Fibroblast of skin of back (primary cell): ENCODE measurements around the gene EEF2.
"Not testable (repeated sequence)": the region's sequence is repeated elsewhere in the genome, so short reads cannot be mapped to it uniquely, and the experiment has no call there.

ENCODE experiments used
- DNase-seq: peaks from one replicate; pipeline ENCODE4 v3.0.0-alpha.2; 2013

The EEF2 gene

DNA sequence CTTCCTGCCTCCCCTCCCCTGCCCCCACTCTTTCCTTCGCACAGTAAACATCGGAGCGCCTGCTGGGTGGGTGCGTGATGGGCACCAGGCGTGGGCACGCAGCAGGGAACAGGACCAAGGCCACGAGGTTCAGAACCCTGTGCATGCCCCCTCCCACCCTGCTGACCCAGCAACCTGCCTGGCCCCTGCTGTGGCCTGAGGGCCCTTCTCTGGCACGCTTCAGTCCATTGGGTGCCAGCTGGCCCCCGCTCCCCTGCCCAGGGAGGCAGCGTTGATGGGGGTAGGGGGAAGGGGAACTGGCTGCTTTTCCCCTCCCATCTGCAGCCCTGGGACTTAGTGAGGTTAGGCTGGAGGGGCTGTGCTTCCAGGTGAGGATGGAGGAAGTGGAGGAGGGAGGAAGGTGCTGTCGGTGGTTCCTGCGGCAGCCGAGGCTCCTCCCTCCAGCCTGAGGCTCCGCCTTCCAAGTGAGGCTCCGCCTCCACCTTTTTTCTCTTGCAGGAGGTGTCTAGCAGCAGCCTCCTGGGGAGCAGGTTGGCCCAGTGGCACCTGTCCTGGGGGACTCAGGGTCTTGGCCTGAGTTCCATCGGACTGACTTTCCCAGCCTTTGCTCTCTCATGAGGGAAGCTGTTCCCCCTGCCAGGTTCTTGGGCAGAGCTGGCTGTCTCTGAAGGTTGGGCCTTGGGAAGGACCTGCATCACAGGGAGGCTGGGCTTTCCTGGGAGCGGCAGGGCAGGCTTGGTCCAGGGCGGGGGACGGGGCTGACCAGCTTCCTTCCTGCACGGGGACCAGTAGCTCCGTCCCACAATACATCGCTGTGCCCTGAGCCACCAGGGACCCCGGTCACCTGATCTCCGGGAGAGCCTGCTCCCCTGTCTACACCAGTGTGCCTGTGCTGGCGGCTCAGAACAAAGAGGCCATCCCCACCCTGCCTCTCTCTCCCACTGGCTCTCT, 29.6 kb upstream of the EEF2 start:
- no peak for DNase-seq

DNA sequence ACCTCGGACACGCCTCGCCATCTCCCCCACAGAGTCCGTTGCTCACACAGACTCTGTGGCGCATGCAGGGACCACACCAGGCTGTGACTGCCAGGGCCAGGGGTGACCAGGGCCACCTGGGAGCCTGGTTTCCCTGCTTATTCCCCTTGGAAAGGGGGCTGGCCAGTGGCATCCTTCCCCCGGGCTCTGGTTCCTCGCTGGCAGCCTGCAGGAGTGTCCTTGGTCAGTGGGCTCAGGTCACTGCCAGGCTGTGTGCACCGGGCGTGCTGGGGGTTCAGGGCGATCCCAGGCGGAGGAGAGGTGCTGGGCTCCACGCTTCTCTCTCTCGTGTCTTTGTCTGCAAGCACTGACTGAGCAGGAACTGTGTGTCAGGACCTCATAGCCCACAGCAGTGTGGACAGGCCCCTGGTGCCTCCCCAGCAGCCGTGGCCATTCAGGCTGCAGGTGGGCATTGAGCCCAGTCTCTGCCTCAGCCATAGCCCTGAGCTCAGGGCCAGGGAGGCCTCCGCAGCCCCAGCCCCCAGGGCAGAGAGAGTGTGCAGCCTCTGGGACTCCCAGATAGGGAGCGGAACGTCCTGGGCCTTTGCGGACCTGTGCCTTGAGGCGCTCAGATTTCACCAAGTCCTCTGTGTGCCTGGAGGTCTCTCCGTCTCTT, 28.8 kb upstream of the EEF2 start:
- no peak for DNase-seq

DNA sequence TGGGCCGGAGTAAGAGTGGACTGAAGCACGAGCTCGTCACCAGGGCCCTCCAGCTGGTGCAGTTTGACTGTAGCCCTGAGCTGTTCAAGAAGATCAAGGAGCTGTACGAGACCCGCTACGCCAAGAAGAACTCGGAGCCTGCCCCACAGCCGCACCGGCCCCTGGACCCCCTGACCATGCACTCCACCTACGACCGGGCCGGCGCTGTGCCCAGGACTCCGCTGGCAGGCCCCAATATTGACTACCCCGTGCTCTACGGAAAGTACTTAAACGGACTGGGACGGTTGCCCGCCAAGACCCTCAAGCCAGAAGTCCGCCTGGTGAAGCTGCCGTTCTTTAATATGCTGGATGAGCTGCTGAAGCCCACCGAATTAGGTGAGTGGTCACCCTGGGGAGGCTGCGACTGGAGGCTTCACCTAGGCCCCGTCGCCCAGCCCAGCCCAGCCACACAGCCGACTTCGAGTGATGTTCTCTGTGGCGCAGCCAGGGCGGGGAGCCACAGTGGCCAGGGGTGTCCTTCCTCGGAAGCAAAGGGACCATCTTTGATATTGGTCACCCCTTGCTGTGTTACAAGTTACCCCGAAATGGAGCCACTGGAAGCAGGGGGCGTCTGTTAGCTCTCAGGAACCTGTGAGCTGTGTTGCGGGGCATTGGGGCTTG, 27.8 kb upstream of the EEF2 start:
- DNase-seq, result no peak

DNA sequence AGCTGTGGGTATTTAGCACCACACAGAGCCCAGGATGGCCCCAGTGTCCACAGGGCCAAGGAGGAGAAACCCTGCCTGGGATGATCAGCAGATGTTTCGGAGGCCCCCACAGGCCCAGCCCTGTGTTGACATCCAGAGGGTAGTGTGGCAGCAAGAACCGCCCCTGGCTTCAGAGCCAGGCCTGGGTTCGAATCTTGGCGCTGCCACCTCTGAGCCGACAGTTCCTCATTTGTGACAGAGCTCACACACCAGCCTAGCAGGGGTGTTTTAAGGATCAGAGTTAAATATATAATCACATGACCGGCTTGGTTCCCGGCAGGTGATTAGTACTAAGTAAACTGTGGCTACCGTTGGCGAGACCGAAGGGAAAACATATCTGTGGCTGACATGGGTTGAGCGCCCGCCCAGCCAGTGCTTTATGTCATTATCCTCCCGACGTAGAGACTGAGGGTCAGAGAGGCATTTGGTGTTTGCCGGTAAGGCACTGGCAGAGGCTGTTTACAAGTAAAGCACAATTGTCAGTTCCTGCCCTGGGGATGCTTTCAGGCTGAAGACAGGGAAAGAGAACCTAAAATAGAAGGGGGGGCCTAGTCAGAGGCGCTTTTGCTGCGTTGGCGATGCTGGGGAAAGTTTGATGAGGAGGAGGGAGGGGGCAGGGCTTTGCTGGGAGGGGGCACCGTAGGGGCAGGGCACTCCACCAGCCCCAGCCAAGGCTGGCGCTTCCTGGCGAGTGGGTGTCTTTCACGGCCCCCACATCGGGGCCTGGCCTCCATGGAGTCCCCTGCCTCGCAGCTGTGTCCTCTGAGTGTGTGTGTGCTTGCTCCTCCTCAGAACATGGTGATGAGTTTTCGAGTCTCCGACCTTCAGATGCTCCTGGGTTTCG, 27.1 kb upstream of the EEF2 start:
- DNase-seq, result no peak

DNA sequence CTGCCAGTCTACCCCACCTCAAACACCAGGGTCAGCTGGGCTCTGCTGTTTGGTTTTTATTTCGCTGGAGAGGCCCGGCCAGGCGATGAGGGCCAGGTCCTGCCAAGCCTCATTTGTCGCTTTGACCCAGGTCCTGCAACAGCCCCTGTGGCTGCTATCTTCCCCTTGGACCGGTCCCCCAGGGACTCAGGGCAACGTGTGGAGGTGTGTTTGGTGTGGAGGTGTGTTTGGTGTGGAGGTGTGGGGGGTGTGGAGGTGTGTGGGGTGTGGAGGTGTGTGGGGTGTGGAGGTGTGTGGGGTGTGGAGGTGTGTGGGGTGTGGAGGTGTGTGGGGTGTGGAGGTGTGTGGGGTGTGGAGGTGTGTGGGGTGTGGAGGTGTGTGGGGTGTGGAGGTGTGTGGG, 26.2 kb upstream of the EEF2 start:
- not testable (repeated sequence) for DNase-seq

DNA sequence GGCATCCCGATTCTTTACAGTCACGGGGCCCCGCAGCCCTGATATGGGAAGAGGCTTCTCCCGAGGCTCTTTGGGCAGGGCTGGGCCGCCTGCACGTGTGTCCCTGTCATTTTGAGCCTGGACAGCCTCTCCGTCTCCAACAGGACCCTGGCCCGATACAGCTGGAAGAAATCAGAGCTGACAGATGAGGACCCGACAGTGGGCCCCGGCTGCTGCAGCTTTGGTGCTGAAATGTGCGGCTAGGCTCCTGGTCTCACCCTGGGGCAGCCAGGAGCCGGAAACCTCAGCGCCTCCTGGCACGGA, 25.5 kb upstream of the EEF2 start:
- DNase-seq, result no peak

DNA sequence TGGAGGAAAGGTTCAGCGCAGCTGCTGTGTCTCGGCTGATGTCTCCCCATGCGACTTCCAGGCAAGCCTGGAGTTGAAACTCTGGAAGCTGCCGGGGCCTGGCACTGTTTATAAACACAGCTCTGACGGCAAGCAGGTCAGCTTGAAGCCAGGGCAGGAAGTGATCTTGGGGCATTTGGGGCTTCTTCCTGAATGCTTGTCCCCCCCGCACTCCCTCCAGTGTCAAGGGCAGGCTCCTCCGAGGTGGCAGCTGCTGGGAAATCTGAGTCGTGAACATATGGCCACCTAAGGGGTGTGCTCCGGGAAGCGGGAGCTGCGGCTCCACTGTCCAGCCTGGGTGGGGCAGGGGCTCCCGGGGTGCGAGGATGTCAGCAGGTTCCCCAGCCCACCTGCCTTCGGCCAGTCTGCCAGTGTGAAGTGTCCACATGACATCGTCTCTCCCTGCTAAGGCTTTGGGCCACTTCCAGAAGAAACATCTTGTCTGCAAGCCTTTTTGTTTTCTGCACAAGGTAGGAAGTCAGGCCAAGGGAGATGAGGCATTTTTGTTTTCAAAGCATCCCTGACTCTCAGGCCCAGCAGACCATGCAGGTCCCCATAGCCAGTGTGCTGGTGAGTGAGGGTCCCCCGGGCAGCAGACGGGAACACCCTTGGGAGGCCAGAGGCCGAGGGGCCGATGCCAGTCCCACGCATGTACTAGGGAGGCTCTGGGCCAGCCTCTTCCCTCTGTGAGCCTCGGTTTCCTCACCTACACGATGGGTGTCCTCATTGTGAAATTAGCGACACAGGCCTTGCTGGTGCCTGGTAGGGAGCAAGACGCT, 24.9 kb upstream of the EEF2 start:
- no peak for DNase-seq

DNA sequence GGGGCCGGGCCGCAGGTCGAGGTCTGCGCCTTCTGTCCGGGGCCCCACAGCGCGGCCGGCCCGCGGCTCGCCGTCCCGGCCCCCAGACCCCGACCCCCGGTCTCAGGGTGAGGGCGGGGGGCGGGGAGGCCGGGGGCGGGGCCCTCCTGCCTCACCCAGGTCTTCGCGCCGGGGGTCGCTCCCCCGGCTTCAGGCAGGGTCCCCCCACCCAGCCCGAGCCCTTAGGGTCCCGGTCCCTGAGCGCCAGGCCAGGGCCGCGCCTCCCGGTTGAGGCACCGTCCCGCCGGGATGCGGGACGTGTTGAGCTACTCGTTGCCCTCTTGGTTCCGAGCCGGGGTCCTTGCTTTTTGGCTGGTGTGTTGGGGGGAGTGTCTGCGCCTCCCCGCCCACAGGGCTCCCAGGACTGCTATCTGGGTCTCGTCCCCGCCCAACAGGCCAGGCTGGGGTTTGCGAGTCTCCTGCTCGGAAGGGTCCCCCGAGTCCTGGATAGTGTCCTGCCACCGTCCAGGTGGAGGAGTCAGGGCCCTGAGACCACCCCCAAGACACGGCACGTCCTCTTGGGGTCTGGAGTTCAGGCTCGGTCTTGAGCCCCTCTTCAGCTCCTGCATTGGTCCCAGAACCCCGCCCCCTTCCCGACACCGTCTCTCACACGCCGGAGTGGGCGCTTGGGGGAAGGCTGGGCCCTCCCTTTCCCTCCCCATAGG, 22.7 kb upstream of the EEF2 start:
- no peak for DNase-seq

DNA sequence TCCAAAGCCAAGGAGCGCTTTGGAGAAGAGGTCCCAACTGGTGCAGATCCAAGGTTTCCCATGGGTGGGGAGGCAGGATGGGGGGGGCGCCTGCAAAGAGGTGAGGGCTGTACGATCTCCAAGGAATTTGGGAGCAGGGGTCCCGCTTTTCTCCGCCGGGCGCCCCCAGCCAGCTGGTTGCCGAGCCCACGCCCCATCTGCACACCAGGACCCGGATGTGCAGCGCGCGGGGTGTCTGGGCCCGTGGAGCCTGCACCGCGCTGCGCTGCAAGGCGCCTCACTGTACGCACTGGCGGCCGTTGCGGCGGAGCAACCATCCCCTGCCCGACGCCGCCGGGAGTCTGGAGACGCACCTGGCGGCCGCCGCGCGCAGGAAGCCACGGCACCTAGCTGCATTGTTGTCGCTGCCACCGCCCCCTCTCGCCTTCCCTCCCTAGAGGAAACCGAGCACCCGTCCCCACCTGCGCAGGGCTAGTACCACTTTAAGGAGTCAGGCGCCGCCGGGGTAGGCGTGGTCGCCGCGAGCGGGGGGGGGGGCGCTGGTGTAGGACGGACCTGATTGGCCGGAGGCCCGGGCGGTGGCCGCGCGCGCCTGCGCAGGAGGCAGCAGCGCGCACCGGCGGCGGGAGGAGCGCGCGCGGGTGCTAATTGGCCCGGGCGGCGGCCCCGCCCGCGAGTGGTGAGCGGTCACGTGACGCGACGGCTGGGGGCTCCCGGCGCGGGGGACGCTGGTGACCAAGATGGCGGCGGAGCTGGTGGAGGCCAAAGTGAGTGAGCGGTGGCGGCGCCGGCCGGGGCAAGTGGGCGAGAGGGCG, 22.0 kb upstream of the EEF2 start, which contains the start of gene PIAS4:
PIAS4 (plus strand) TSS at position 716 of the 815 bp plus-strand sequence; CDS start at position 741, 25 bp downstream.
- DNase-seq, result peak; percentile 94

DNA sequence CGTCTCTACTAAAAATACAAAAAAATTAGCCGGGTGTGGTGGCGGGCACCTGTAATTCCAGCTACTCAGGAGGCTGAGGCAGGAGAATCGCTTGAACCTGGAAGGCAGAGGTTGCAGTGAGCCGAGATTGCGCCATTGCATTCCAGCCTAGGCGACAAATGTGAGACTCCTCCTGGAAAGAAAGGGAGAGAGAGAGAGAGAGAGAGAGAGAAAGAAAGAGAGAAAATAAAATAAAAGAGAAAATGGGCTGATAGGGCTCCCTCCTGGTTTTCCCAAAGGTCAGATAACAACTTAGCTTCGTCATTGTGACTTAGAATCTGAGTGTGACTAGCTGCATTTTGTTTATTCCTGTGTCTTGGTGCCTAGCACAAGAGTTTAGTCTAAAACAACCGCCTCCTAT, 20.2 kb upstream of the EEF2 start:
- not testable (repeated sequence) for DNase-seq

DNA sequence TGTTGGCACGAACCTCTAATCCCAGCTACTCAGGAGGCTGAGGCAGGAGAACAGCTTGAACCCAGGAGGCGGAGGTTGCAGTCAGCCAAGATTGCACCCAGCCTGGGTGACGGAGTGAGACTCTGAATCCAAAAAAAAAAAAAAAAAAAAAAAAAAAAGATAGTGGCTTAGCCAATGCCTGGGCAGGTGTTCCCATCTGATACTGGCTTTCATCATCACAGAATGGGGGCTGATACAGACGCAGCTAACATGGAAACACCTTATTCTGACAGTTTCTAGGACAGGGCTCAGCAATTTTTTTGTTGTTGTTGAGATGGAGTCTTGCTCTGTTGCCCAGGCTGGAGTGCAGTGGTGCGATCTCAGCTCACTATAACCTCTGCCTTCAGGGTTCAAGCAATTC, 15.5 kb upstream of the EEF2 start:
- not testable (repeated sequence) for DNase-seq

DNA sequence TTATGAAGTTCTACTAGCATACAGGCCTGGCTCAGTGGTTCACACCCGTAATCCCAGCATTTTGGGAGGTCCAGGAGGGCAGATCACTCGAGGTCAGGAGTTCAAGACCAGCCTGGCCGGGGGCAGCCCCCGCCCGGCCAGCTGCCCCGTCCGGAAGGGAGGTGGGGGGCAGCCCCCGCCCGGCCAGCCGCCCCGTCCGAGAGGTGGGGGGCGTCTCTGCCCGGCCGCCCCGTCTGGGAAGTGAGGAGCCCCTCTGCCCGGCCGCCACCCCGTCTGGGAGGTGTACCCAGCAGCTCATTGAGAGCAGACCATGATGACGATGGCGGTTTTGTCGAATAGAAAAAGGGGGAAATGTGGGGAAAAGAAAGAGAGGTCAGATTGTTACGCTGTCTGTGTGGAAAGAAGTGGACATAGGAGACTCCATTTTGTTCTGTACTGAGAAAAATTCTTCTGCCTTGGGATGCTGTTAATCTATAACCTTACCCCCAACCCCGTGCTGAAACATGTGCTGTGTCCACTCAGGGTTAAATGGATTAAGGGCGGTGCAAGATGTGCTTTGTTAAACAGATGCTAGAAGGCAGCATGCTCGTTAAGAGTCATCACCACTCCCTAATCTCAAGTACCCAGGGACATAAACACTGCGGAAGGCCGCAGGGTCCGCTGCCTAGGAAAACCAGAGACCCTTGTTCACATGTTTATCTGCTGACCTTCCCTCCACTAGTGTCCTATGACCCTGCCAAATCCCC, 13.6 kb upstream of the EEF2 start:
- not testable (repeated sequence) for DNase-seq

DNA sequence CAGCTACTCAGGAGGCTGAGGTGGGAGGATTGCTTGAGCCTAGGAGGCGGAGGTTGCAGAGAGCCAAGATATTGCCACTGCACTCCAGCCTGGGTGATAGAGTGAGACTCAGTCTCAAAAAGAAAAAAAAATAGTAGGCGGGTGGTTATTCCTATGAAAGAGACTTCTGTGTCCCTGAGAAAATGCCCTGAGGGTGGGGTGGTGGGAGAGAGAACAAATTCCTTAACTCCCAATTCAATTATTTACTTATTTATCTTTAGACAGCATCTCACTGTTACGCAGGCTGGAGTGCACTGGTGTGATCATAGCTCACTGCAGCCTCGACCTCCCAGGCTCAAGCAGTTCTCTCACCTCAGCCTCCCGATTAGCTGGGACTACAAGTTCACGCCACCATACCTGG, 10.3 kb upstream of the EEF2 start:
- no peak for DNase-seq

DNA sequence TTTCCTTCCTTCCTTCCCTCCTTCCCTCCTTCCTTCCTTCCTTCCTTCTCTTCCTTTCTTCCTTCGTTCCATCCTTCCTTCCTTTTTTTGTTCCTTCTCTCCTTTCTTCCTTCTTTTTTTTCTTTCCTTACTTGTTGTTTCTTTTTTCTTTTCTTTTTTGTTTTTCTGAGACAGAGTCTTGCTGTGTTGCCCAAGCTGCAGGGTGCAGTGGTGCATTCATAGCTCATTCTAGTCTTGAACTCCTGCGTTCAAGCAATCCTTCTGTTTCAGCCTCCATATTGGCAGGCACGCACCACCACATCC, 5.5 kb upstream of the EEF2 start:
- DNase-seq, result no peak

DNA sequence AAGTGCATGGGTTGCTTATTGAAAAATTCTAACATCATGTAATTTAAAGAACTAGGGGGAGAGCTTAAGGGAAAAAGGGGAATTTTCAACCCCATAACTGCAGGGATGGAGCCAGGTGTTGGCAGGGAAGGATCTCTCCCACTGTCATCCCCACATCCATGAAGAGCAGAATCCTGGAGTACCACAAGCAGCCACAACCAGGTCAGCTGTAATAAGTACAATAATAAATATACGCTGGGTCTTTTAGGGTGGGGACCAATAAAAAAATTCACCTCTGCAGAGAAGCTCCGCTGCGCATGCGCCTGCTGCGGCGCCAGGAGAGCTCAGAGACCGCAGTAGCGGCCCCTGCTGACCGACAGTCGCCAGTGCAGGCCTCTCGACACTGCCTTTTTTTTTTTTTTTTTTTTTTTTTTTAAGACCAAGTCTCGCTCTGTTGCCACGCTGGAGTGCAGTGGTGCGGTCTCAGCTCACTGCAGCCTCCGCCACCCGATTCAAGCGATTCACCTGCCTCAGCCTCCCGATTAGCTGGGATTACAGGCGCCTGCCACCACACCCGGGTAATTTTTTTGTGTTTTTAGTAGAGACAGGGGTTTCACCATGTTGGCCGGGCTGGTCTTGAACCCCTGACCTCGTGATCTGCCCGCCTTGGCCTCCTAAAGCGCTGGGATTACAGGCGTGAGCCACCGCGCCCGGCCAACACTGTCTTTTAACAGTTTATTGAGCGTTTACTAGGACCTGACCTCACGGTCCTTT, 2.5 kb upstream of the EEF2 start:
- peak; percentile 78 for DNase-seq

DNA sequence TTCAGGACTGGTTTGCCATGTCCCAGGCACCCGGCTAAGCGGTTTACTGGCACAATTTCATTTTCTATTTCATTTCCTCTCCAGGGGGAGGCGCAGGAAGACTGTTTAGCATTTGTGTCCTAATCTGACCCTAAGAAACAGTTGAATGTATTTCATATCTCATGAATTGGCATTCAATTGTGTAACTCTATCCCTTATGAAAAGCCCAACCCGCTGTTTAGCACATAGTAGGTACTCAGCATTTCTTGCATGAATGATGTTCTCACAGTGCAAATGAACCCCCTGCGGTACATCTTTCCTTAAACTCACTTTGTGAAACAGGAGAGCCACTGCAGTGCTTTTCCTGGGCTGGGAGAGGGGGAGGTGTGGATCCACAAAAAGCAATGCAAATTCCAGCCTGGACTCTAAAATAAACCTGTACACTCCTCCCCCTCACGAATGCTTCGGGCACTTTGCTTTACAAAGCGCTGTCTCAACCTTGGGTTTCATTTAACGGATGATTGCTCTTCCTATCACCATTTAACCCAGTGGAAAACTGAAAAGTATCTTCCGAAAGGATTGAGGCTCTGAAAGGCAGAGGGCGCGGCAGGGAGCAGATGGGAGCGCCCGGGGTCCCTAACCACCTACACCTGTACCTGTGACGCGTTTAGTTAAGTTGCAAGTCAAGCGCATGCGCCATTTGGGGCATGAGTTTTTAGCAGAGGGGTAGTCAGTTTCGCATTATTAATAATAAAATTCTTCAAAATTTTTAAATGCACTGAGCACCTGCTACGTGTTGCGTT, 1.2 kb upstream of the EEF2 start:
- peak; percentile 83 for DNase-seq

DNA sequence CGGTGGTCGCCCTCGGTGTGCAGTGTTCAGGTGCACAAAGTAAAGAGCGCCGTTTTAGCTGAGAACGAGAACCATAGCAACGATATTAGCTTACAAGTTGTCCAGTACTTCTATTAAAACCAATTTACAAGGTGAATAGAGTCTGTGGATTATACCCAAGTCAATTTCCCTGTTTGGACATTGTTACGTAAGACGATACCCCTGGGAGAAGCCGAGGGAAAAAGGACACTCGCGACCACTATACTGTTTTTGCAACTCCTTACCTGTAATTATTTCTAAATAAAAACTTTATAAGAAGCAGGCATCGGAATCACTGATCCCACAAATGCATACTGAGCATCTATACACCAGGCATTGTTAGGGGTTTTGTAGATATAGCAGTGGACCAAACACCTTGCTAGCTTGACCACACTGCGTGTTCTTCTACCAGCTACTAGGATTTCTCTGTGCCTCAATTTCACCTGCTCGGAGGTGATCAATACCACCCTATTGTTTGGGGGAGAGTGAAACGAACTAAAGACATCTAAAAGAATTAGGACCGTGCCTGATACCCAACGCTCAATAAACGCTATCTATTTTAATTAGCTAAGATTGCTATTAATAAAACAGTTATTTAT, 488 bp upstream of the EEF2 start:
- no peak for DNase-seq

DNA sequence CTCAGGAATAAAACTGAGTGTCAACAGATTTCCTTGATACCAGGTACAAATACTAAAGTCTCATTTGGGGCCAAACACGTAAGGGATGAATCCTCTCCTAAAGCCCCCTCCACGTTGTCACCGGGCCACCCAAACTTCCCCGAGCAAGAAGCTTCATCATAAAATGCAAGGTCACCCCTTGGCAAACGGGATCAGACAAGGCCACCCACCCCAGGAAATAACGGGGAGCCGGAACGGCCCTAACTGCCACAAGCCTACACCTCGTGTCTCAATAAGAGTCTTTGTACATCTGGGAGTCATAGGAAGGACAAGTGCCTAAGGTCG, 717 bp downstream of the EEF2 start:
- DNase-seq, result no peak
